ENCODE data around the gene TNFAIP3. TPM values are rescaled to one million over a fixed set of nuclear protein-coding genes. Genes with fewer than 3 reads are reported as not detected.

The TNFAIP3 gene
- total RNA-seq, 6 donors from 2014 or later = 35.3 to 76.4 (median 52.2) TPM

- no peak for TF ChIP-seq CTCF (IDR thresholded peaks at IDR 0.05)
- TF ChIP-seq POLR2AphosphoS5 (IDR thresholded peaks at IDR 0.05) = peak in 1 of 2 donors; percentile 48
- TF ChIP-seq EP300 (IDR thresholded peaks at IDR 0.05) = no peak
- no peak for TF ChIP-seq POLR2A (IDR thresholded peaks at IDR 0.05)
- 13 to 15% methylated on average over 8 of the region's 8 CpGs for whole genome bisulfite sequencing, 2 donors
- H3K27me3 ChIP-seq = no peaks in the 10 kb centered on the region
- peak overlapping the region in 1 of 4 donors; percentile 17 for H3K27ac ChIP-seq
- ATAC-seq (ENCODE audit: low FRiP score in 2 of 2) = peak in 1 of 2 donors; percentile 54
- H3K4me1 ChIP-seq = peaks cover 15 to 24% (median 18%) of the 10 kb centered on the region in 4 donors
- no peaks in the 10 kb centered on the region for H3K9me3 ChIP-seq
- no peak overlapping the region for H3K4me3 ChIP-seq
- no peaks in the 10 kb centered on the region for H3K36me3 ChIP-seq
- peak; percentile 6 to 44 for DNase-seq
These were observed 60.7 kb downstream of the TNFAIP3 start for GRCh38 chr6:137927777-137928218.

GRCh38 chr6:137928286-137928685 is 61.2 kb downstream of the TNFAIP3 start:
- Histone ChIP-seq H3K4me3 (no peak overlapping the region), H3K27me3 (no peaks in the 10 kb centered on the region), H3K9me3 (no peaks in the 10 kb centered on the region), H3K27ac (peak overlapping the region in 1 of 4 donors; percentile 17), H3K4me1 (peaks cover 15 to 24% (median 18%) of the 10 kb centered on the region in 4 donors), H3K36me3 (no peaks in the 10 kb centered on the region)
- 37 to 48% methylated on average over 2 of the region's 2 CpGs for WGBS, 2 donors
- ATAC-seq (ENCODE audit: low FRiP score in 2 of 2) (peak in 1 of 2 donors; percentile 72), DNase-seq (peak in 1 of 2 donors; percentile 60)
- TF ChIP-seq EP300 (IDR thresholded peaks at IDR 0.05) = no peak
- TF ChIP-seq POLR2A (IDR thresholded peaks at IDR 0.05) = no peak
- TF ChIP-seq CTCF (IDR thresholded peaks at IDR 0.05) = no peak
- no peak for TF ChIP-seq POLR2AphosphoS5 (IDR thresholded peaks at IDR 0.05)

GRCh38 chr6:137931849-137932465 is 64.9 kb downstream of the TNFAIP3 start:
- ATAC-seq (ENCODE audit: low FRiP score in 2 of 2) (no peak), DNase-seq (no peak)
- Histone ChIP-seq H3K27ac (no peak overlapping the region), H3K27me3 (no peaks in the 10 kb centered on the region), H3K36me3 (no peaks in the 10 kb centered on the region), H3K9me3 (no peaks in the 10 kb centered on the region), H3K4me3 (no peak overlapping the region), H3K4me1 (peaks cover 6 to 22% (median 11%) of the 10 kb centered on the region in 4 donors)
- no peak for TF ChIP-seq CTCF (IDR thresholded peaks at IDR 0.05)
- TF ChIP-seq POLR2AphosphoS5 (IDR thresholded peaks at IDR 0.05) = no peak
- TF ChIP-seq EP300 (IDR thresholded peaks at IDR 0.05) = no peak
- TF ChIP-seq POLR2A (IDR thresholded peaks at IDR 0.05) = no peak
- WGBS, 2 donors = 62 to 66% methylated on average over 6 of the region's 6 CpGs

Other genes starting within 250 kb of the TNFAIP3 start
- gene PERP, start 240.2 kb downstream of the TNFAIP3 start, total RNA-seq = 10 to 100 TPM; 13.6 to 69.8 (median 26.1) TPM